ENCODE measurements around the gene SUPT16H.
A peak's percentile ranks its signal among the peaks of the same experiment; 100 is the strongest.

The SUPT16H gene

GRCh38 chr14:21334202-21334906 is 49.5 kb downstream of the SUPT16H start:
- Histone ChIP-seq H3K27ac (ENCODE audit: low read depth, low read length) (no peak overlapping the region), H3K4me1 (ENCODE audit: control insufficient read depth in 5 of 5, insufficient read depth in 5 of 5, low read length in 5 of 5) (no peaks in the 10 kb centered on the region), H3K9me3 (ENCODE audit: control insufficient read depth in 5 of 5, low read length in 5 of 5) (no peaks in the 10 kb centered on the region), H3K4me3 (ENCODE audit: low read depth in 1 of 5, low read length in 5 of 5) (no peak overlapping the region), H3K27me3 (ENCODE audit: control insufficient read depth in 5 of 5, insufficient read depth in 4 of 5, low read length in 5 of 5) (no peaks in the 10 kb centered on the region), H3K9ac (ENCODE audit: low read length in 5 of 5) (no peak overlapping the region), H3K36me3 (ENCODE audit: control insufficient read depth in 5 of 5, insufficient read depth in 5 of 5, low read length in 5 of 5) (no peaks in the 10 kb centered on the region)

- Histone ChIP-seq H3K27me3 (ENCODE audit: control insufficient read depth in 5 of 5, insufficient read depth in 4 of 5, low read length in 5 of 5) (no peaks in the 10 kb centered on the region), H3K36me3 (ENCODE audit: control insufficient read depth in 5 of 5, insufficient read depth in 5 of 5, low read length in 5 of 5) (no peaks in the 10 kb centered on the region), H3K4me3 (ENCODE audit: low read depth in 1 of 5, low read length in 5 of 5) (no peak overlapping the region), H3K4me1 (ENCODE audit: control insufficient read depth in 5 of 5, insufficient read depth in 5 of 5, low read length in 5 of 5) (no peaks in the 10 kb centered on the region), H3K9ac (ENCODE audit: low read length in 5 of 5) (no peak overlapping the region), H3K9me3 (ENCODE audit: control insufficient read depth in 5 of 5, low read length in 5 of 5) (no peaks in the 10 kb centered on the region), H3K27ac (ENCODE audit: low read depth, low read length) (no peak overlapping the region)
These were observed 50.9 kb downstream of the SUPT16H start for GRCh38 chr14:21332950-21333349.

DNA sequence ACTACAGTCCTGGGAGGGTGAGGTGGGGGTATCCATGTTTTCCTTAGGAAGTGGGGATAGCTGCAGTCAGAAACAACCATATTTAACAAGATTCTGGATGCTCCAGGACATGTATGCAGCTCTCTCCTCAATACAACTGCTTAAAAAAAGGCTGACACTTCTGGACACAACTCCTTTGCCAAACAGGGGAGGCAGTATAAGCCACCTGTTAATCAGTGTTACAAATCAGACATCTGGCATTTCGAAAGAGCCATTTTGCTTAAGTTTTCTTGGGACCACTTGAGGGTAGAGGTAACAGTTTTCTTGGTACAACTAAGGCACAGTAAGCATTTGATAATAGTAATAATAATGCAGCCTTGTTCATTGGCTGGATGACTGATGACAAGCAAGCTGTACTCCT is 56.8 kb downstream of the SUPT16H start:
- no peaks in the 10 kb centered on the region for H3K36me3 ChIP-seq (ENCODE audit: control insufficient read depth in 5 of 5, insufficient read depth in 5 of 5, low read length in 5 of 5)
- no peak overlapping the region for H3K4me3 ChIP-seq (ENCODE audit: low read depth in 1 of 5, low read length in 5 of 5)
- no peaks in the 10 kb centered on the region for H3K27me3 ChIP-seq (ENCODE audit: control insufficient read depth in 5 of 5, insufficient read depth in 4 of 5, low read length in 5 of 5)
- H3K4me1 ChIP-seq (ENCODE audit: control insufficient read depth in 5 of 5, insufficient read depth in 5 of 5, low read length in 5 of 5): no peaks in the 10 kb centered on the region
- H3K9ac ChIP-seq (ENCODE audit: low read length in 5 of 5): no peak overlapping the region
- H3K9me3 ChIP-seq (ENCODE audit: control insufficient read depth in 5 of 5, low read length in 5 of 5): no peaks in the 10 kb centered on the region
- H3K27ac ChIP-seq (ENCODE audit: low read depth, low read length): no peak overlapping the region

DNA sequence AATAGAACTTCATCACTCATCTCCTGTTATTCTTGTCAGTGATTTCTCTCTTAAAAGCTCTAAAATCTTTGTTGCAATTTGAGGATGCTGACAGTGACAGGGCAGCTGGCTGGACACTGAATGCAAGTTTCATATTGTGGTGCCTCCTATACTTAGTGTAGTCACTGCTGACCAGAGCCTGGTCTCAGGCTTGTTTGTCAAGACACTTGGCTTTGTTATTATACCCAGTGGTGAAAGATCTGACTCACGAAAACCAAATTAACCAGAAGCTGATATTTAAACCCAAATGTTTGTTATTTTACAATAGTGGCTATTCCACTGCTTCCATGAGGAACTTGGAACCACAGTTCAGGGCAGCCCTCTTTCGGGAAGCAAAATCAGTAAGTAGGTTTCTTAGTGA is 61.1 kb downstream of the SUPT16H start:
- Histone ChIP-seq H3K27me3 (ENCODE audit: control insufficient read depth in 5 of 5, insufficient read depth in 4 of 5, low read length in 5 of 5) (peaks cover 0 to 5% (median 0%) of the 10 kb centered on the region in 5 donors), H3K9ac (ENCODE audit: low read length in 5 of 5) (no peak overlapping the region), H3K27ac (ENCODE audit: low read depth, low read length) (no peak overlapping the region), H3K4me3 (ENCODE audit: low read depth in 1 of 5, low read length in 5 of 5) (no peak overlapping the region), H3K9me3 (ENCODE audit: control insufficient read depth in 5 of 5, low read length in 5 of 5) (no peaks in the 10 kb centered on the region), H3K4me1 (ENCODE audit: control insufficient read depth in 5 of 5, insufficient read depth in 5 of 5, low read length in 5 of 5) (peaks cover 0 to 10% (median 0%) of the 10 kb centered on the region in 5 donors), H3K36me3 (ENCODE audit: control insufficient read depth in 5 of 5, insufficient read depth in 5 of 5, low read length in 5 of 5) (no peaks in the 10 kb centered on the region)

GRCh38 chr14:21320913-21321312 is 62.9 kb downstream of the SUPT16H start:
- peaks cover 0 to 10% (median 0%) of the 10 kb centered on the region in 5 donors for H3K4me1 ChIP-seq (ENCODE audit: control insufficient read depth in 5 of 5, insufficient read depth in 5 of 5, low read length in 5 of 5)
- H3K36me3 ChIP-seq (ENCODE audit: control insufficient read depth in 5 of 5, insufficient read depth in 5 of 5, low read length in 5 of 5): no peaks in the 10 kb centered on the region
- H3K27ac ChIP-seq (ENCODE audit: low read depth, low read length): no peak overlapping the region
- no peak overlapping the region for H3K4me3 ChIP-seq (ENCODE audit: low read depth in 1 of 5, low read length in 5 of 5)
- no peaks in the 10 kb centered on the region for H3K9me3 ChIP-seq (ENCODE audit: control insufficient read depth in 5 of 5, low read length in 5 of 5)
- peaks cover 0 to 5% (median 0%) of the 10 kb centered on the region in 5 donors for H3K27me3 ChIP-seq (ENCODE audit: control insufficient read depth in 5 of 5, insufficient read depth in 4 of 5, low read length in 5 of 5)
- H3K9ac ChIP-seq (ENCODE audit: low read length in 5 of 5): no peak overlapping the region

DNA sequence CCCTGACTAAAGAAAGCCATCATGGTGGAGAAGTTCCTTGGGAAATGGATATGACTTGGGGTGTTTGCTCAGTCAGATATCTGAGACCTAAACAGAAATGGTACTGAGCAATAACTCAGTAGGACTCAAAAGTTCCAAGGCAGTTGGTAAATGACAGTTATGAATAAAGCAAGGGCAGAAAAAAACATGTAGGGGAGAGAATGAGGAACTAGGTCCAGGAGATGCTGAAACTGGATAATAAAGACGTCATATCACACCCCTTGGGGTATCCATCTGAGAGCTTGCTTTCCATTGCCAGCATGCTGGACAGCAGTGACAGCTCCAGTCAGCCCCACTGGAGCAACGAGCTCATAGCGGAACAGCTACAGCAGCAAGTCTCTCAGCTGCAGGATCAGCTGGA is 66.4 kb downstream of the SUPT16H start:
- no peak overlapping the region for H3K4me3 ChIP-seq (ENCODE audit: low read depth in 1 of 5, low read length in 5 of 5)
- no peak overlapping the region for H3K27ac ChIP-seq (ENCODE audit: low read depth, low read length)
- peaks cover 0 to 5% (median 0%) of the 10 kb centered on the region in 5 donors for H3K27me3 ChIP-seq (ENCODE audit: control insufficient read depth in 5 of 5, insufficient read depth in 4 of 5, low read length in 5 of 5)
- H3K36me3 ChIP-seq (ENCODE audit: control insufficient read depth in 5 of 5, insufficient read depth in 5 of 5, low read length in 5 of 5): no peaks in the 10 kb centered on the region
- H3K9ac ChIP-seq (ENCODE audit: low read length in 5 of 5): no peak overlapping the region
- peaks cover 0 to 10% (median 0%) of the 10 kb centered on the region in 5 donors for H3K4me1 ChIP-seq (ENCODE audit: control insufficient read depth in 5 of 5, insufficient read depth in 5 of 5, low read length in 5 of 5)
- H3K9me3 ChIP-seq (ENCODE audit: control insufficient read depth in 5 of 5, low read length in 5 of 5): no peaks in the 10 kb centered on the region

GRCh38 chr14:21313512-21313911 is 70.3 kb downstream of the SUPT16H start:
- Histone ChIP-seq H3K27me3 (ENCODE audit: control insufficient read depth in 5 of 5, insufficient read depth in 4 of 5, low read length in 5 of 5) (no peaks in the 10 kb centered on the region), H3K4me3 (ENCODE audit: low read depth in 1 of 5, low read length in 5 of 5) (no peak overlapping the region), H3K4me1 (ENCODE audit: control insufficient read depth in 5 of 5, insufficient read depth in 5 of 5, low read length in 5 of 5) (peaks cover 0 to 8% (median 6%) of the 10 kb centered on the region in 5 donors), H3K36me3 (ENCODE audit: control insufficient read depth in 5 of 5, insufficient read depth in 5 of 5, low read length in 5 of 5) (no peaks in the 10 kb centered on the region), H3K9ac (ENCODE audit: low read length in 5 of 5) (no peak overlapping the region), H3K9me3 (ENCODE audit: control insufficient read depth in 5 of 5, low read length in 5 of 5) (no peaks in the 10 kb centered on the region), H3K27ac (ENCODE audit: low read depth, low read length) (no peak overlapping the region)

DNA sequence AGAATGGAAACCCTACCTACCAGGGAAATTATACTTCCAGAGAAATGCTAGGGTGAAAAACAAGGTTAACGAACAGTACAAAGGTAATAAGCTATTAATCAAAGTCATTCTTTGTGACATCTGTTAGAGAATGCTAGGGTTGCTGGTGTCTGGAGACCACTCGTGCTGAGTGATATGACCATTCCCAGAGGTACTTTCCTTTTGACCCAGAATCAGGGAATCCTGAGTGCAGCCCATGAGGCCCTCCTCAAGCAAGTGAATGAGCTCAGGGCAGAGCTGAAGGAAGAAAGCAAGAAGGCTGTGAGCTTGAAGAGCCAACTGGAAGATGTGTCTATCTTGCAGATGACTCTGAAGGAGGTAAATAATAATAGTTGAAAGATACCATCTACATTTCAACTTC is 72.2 kb downstream of the SUPT16H start:
- H3K36me3 ChIP-seq (ENCODE audit: control insufficient read depth in 5 of 5, insufficient read depth in 5 of 5, low read length in 5 of 5): no peaks in the 10 kb centered on the region
- no peaks in the 10 kb centered on the region for H3K9me3 ChIP-seq (ENCODE audit: control insufficient read depth in 5 of 5, low read length in 5 of 5)
- H3K4me1 ChIP-seq (ENCODE audit: control insufficient read depth in 5 of 5, insufficient read depth in 5 of 5, low read length in 5 of 5): peaks cover 0 to 14% (median 11%) of the 10 kb centered on the region in 5 donors
- no peak overlapping the region for H3K9ac ChIP-seq (ENCODE audit: low read length in 5 of 5)
- H3K27me3 ChIP-seq (ENCODE audit: control insufficient read depth in 5 of 5, insufficient read depth in 4 of 5, low read length in 5 of 5): no peaks in the 10 kb centered on the region
- H3K4me3 ChIP-seq (ENCODE audit: low read depth in 1 of 5, low read length in 5 of 5): no peak overlapping the region
- H3K27ac ChIP-seq (ENCODE audit: low read depth, low read length): no peak overlapping the region

GRCh38 chr14:21309956-21310355 is 73.9 kb downstream of the SUPT16H start:
- Histone ChIP-seq H3K36me3 (ENCODE audit: control insufficient read depth in 5 of 5, insufficient read depth in 5 of 5, low read length in 5 of 5) (no peaks in the 10 kb centered on the region), H3K27me3 (ENCODE audit: control insufficient read depth in 5 of 5, insufficient read depth in 4 of 5, low read length in 5 of 5) (no peaks in the 10 kb centered on the region), H3K4me3 (ENCODE audit: low read depth in 1 of 5, low read length in 5 of 5) (no peak overlapping the region), H3K9me3 (ENCODE audit: control insufficient read depth in 5 of 5, low read length in 5 of 5) (no peaks in the 10 kb centered on the region), H3K9ac (ENCODE audit: low read length in 5 of 5) (no peak overlapping the region), H3K27ac (ENCODE audit: low read depth, low read length) (no peak overlapping the region), H3K4me1 (ENCODE audit: control insufficient read depth in 5 of 5, insufficient read depth in 5 of 5, low read length in 5 of 5) (peaks cover 0 to 14% (median 11%) of the 10 kb centered on the region in 5 donors)

DNA sequence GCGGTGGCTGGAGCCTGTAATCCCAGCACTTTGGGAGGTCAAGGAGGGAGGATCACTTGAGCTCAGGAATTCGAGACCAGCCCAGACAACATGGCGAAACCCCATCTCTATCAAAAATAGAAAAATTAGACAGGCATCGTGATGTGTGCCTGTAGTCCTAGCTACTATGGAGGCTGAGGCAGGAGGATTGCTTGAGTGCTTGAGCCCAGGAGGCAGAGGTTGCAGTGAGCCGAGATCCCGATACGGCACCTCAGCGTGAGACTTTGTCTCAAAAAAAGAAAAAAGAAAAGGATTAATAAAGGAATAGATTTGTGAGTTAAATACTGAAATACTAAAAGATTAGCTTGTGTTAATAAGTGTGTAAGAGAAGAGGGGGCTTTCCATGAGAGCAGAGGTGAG is 74.6 kb downstream of the SUPT16H start:
- H3K9ac ChIP-seq (ENCODE audit: low read length in 5 of 5): no peak overlapping the region
- H3K4me3 ChIP-seq (ENCODE audit: low read depth in 1 of 5, low read length in 5 of 5): peak overlapping the region; percentile 57 to 70 (median 62)
- H3K4me1 ChIP-seq (ENCODE audit: control insufficient read depth in 5 of 5, insufficient read depth in 5 of 5, low read length in 5 of 5): peaks cover 0 to 14% (median 11%) of the 10 kb centered on the region in 5 donors
- H3K27me3 ChIP-seq (ENCODE audit: control insufficient read depth in 5 of 5, insufficient read depth in 4 of 5, low read length in 5 of 5): no peaks in the 10 kb centered on the region
- no peak overlapping the region for H3K27ac ChIP-seq (ENCODE audit: low read depth, low read length)
- H3K9me3 ChIP-seq (ENCODE audit: control insufficient read depth in 5 of 5, low read length in 5 of 5): no peaks in the 10 kb centered on the region
- no peaks in the 10 kb centered on the region for H3K36me3 ChIP-seq (ENCODE audit: control insufficient read depth in 5 of 5, insufficient read depth in 5 of 5, low read length in 5 of 5)
